Neural progenitor cell (in vitro differentiated cells): ENCODE results near the gene MATN1. TPM values are rescaled to one million over a fixed set of nuclear protein-coding genes. Genes with fewer than 3 reads are reported as not detected.

ENCODE experiments used
- DNase-seq: peaks from one replicate; pipeline ENCODE4 v3.0.0-alpha.2; 2016; ENCODE audit warnings: low spot score
- H2AFZ ChIP-seq: fragments of 200-600 bp; sonication (generic); replicated peaks from 2 replicates; pipeline ENCODE4 v1.6.1; 2016; ENCODE audit warnings: antibody characterized with exemption
- H3F3A ChIP-seq: fragments of 200-600 bp; sonication (generic); 2 replicates; pipeline ENCODE4 v1.6.1; 2016; ENCODE audit warnings: antibody characterized with exemption, low read depth
- H3K27ac ChIP-seq: fragments of 200-600 bp; sonication (generic); 2 replicates; pipeline ENCODE4 v1.5.1; 2016; ENCODE audit warnings: mild to moderate bottlenecking
- H3K27me3 ChIP-seq: fragments of 200-600 bp; sonication (generic); 2 replicates; pipeline ENCODE4 v1.6.1; 2016; ENCODE audit warnings: mild to moderate bottlenecking, moderate library complexity
- H3K36me3 ChIP-seq: fragments of 200-600 bp; sonication (generic); 2 replicates; pipeline ENCODE4 v1.5.1; 2016
- H3K4me1 ChIP-seq: fragments of 200-600 bp; sonication (generic); 2 replicates; pipeline ENCODE4 v1.6.1; 2016; ENCODE audit warnings: mixed run types
- H3K4me2 ChIP-seq: fragments of 200-600 bp; sonication (generic); 2 replicates; pipeline ENCODE4 v1.6.1; 2016
- H3K4me3 ChIP-seq: fragments of 200-600 bp; sonication (generic); 2 replicates; pipeline ENCODE4 v1.5.1; 2016
- H3K79me2 ChIP-seq: fragments of 200-600 bp; sonication (generic); 2 replicates; pipeline ENCODE4 v1.6.1; 2016; ENCODE audit warnings: low read depth
- H3K9ac ChIP-seq: fragments of 200-600 bp; sonication (generic); 2 replicates; pipeline ENCODE4 v1.6.1; 2016
- H3K9me3 ChIP-seq: fragments of 200-600 bp; sonication (generic); 2 replicates; pipeline ENCODE4 v1.5.1; 2016; ENCODE audit warnings: low read depth
- H4K20me1 ChIP-seq: fragments of 200-600 bp; sonication (generic); 2 replicates; pipeline ENCODE4 v1.6.1; 2016; ENCODE audit warnings: low read depth
- H3K27ac Mint-ChIP-seq: 3 replicates; pipeline ENCODE4 v1.8.0; 2021; ENCODE audit warnings: mixed read lengths
- H3K27me3 Mint-ChIP-seq: 2 replicates; pipeline ENCODE4 v1.8.0; 2022; ENCODE audit warnings: low read depth, mild to moderate bottlenecking, inconsistent platforms, moderate library complexity, mixed read lengths; ENCODE audit not compliant: insufficient read depth
- H3K36me3 Mint-ChIP-seq: 3 replicates; pipeline ENCODE4 v1.8.0; 2021; ENCODE audit warnings: mixed read lengths
- H3K4me1 Mint-ChIP-seq: 3 replicates; pipeline ENCODE4 v1.8.0; 2021; ENCODE audit warnings: mixed read lengths
- H3K4me3 Mint-ChIP-seq: 3 replicates; pipeline ENCODE4 v1.8.0; 2021; ENCODE audit warnings: mild to moderate bottlenecking, moderate library complexity, mixed read lengths
- H3K9me3 Mint-ChIP-seq: 3 replicates; pipeline ENCODE4 v1.8.0; 2020; ENCODE audit warnings: mixed read lengths
- EZH2 ChIP-seq: fragments of 200-600 bp; sonication (generic); IDR thresholded peaks from 2 replicates; pipeline ENCODE4 v1.6.1; 2017; ENCODE audit warnings: antibody characterized with exemption, mild to moderate bottlenecking, moderate library complexity
- EZH2phosphoT487 ChIP-seq: fragments of 200-600 bp; sonication (generic); IDR thresholded peaks from 2 replicates; pipeline ENCODE4 v1.6.1; 2017; ENCODE audit warnings: antibody characterized with exemption
- total RNA-seq: library from RNA; depleted of rRNA; stranded (reverse); fragments of >200 nt; gene quantifications from 2 replicates; pipeline ENCODE4 v1.2.3, GENCODE V29; 2015; ENCODE audit warnings: low replicate concordance
- TF ChIP-seq, protein P1 (sequence below): fragments of 200-600 bp; sonication (generic); IDR thresholded peaks from 2 replicates; pipeline ENCODE4 v1.5.1; 2017; ENCODE audit warnings: antibody characterized with exemption, mild to moderate bottlenecking

Gene MATN1
- total RNA-seq, 1 donor from 2014 or later = not detected

DNA sequence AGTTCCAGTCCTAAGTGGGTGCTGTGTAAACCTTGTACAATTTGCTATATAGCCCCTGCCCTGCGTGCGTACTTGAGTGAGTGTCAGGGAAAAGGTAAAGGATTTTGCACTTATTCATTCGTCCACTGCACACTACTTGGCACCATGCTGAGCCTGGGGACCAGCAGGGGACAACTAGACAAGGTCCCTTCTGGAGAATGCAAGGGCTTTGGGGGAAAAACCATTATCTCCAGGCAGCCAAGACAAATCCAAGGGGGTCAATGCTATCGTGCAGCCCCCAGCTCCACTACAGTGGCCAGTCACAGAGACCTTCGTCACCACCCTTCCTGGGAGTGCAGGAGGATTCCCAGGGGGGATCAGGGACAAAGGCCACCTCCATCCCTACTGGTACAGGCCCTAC is 39.7 kb downstream of the MATN1 start:
- TF ChIP-seq EZH2phosphoT487 = no peak
- TF ChIP-seq, protein P1, sequence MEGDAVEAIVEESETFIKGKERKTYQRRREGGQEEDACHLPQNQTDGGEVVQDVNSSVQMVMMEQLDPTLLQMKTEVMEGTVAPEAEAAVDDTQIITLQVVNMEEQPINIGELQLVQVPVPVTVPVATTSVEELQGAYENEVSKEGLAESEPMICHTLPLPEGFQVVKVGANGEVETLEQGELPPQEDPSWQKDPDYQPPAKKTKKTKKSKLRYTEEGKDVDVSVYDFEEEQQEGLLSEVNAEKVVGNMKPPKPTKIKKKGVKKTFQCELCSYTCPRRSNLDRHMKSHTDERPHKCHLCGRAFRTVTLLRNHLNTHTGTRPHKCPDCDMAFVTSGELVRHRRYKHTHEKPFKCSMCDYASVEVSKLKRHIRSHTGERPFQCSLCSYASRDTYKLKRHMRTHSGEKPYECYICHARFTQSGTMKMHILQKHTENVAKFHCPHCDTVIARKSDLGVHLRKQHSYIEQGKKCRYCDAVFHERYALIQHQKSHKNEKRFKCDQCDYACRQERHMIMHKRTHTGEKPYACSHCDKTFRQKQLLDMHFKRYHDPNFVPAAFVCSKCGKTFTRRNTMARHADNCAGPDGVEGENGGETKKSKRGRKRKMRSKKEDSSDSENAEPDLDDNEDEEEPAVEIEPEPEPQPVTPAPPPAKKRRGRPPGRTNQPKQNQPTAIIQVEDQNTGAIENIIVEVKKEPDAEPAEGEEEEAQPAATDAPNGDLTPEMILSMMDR = no peak
- TF ChIP-seq EZH2 = no peak
- Histone ChIP-seq H3K4me1 (peaks cover 14% of the 10 kb centered on the region), H3K4me3 (no peak overlapping the region), H3K9ac (no peak overlapping the region), H3K27me3 (peaks cover 12% of the 10 kb centered on the region), H2AFZ (no peak overlapping the region), H3K4me2 (no peak overlapping the region), H3K9me3 (no peaks in the 10 kb centered on the region), H3K79me2 (no peaks in the 10 kb centered on the region), H3K27ac (no peak overlapping the region), H3K36me3 (no peaks in the 10 kb centered on the region), H4K20me1 (no peaks in the 10 kb centered on the region), H3F3A (peaks cover 9% of the 10 kb centered on the region)
- H3K36me3 Mint-ChIP-seq = no peaks in the 10 kb centered on the region
- no peak overlapping the region for H3K27ac Mint-ChIP-seq
- no peak overlapping the region for H3K4me3 Mint-ChIP-seq
- H3K9me3 Mint-ChIP-seq = peaks cover 6% of the 10 kb centered on the region
- peaks cover 37% of the 10 kb centered on the region for H3K27me3 Mint-ChIP-seq
- no peak for DNase-seq
- H3K4me1 Mint-ChIP-seq = peaks cover 8% of the 10 kb centered on the region

DNA sequence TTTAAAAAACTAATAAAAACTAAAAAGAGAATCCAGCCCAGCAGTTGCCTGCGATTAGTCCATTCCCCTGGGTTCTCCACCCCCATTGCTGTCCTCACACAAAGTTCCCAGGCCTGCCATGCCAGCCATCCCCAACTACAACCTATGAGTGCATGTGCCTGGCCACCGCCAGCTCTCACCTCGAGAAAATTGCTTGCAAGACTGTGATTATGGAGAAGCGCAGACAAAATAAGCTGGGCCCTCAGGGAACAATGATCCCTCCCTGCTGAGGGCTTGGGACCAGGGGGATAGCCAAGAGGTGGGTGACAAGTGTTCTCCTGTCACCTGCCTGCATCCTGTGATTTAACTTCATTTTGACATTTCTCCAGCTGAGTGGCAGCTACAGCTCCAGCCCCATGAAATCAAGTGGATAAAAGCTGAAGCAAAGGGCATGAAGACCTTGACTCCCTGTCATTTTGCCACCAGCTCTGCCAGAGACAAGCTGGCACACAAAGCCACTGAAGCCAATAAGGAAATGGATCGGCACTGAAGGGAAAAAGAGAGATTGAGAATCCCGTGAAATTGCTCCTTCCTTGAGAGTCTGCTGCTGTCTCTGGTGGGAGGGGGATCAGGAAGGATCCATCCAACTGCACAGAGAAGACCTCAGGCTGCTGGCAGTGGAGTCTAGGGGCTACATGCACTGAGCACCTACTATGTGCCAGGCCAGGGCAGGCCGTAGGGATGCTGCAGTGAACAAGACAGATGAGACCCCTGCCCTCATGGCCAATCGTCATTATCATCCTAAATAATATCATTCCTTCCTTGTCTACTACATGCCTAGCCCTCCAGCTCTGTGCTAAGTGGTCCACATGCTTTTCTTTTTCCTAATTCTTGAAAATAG is 40.7 kb downstream of the MATN1 start:
- Mint-ChIP-seq H3K4me1 (peaks cover 8% of the 10 kb centered on the region), H3K36me3 (no peaks in the 10 kb centered on the region), H3K4me3 (no peak overlapping the region), H3K27me3 (peaks cover 37% of the 10 kb centered on the region), H3K9me3 (peaks cover 6% of the 10 kb centered on the region), H3K27ac (no peak overlapping the region)
- Histone ChIP-seq H3K79me2 (no peaks in the 10 kb centered on the region), H3K9ac (no peak overlapping the region), H3K4me3 (no peak overlapping the region), H3K9me3 (no peaks in the 10 kb centered on the region), H3K27ac (no peak overlapping the region), H3K27me3 (peaks cover 12% of the 10 kb centered on the region), H3F3A (peaks cover 8% of the 10 kb centered on the region), H3K4me1 (peaks cover 14% of the 10 kb centered on the region), H3K4me2 (no peak overlapping the region), H3K36me3 (no peaks in the 10 kb centered on the region), H2AFZ (no peak overlapping the region), H4K20me1 (no peaks in the 10 kb centered on the region)
- TF ChIP-seq, protein P1 = no peak
- TF ChIP-seq EZH2phosphoT487 (no peak), EZH2 (no peak)
- no peak for DNase-seq

DNA sequence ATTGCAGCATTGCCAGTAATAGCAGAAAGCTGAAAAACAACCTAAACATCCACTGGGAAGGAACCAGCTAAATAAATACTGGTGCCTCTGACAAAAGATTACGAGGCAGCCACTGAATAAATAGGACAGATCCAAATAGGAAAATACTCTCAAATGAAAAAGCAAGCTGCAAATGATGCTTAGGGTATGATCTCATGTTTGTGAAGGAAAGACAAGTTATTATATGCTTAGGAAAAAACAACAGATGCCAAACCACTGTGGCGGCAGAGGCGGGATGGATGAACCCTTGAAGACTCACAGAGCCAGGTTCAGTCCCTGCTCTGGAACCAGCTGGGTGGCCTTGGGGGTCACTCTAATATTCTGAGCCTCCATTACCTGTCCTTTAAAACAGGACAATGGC is 41.6 kb downstream of the MATN1 start:
- H3K4me1 Mint-ChIP-seq = peaks cover 8% of the 10 kb centered on the region
- H3K36me3 Mint-ChIP-seq = no peaks in the 10 kb centered on the region
- Histone ChIP-seq H3K36me3 (no peaks in the 10 kb centered on the region), H3K4me1 (peaks cover 13% of the 10 kb centered on the region), H3K79me2 (no peaks in the 10 kb centered on the region), H3K9me3 (no peaks in the 10 kb centered on the region), H3K9ac (no peak overlapping the region), H3K4me2 (no peak overlapping the region), H3K4me3 (no peak overlapping the region), H3F3A (peaks cover 8% of the 10 kb centered on the region), H3K27ac (no peak overlapping the region), H2AFZ (no peak overlapping the region), H3K27me3 (peaks cover 12% of the 10 kb centered on the region), H4K20me1 (no peaks in the 10 kb centered on the region)
- H3K9me3 Mint-ChIP-seq = peaks cover 6% of the 10 kb centered on the region
- H3K4me3 Mint-ChIP-seq = no peak overlapping the region
- H3K27me3 Mint-ChIP-seq = peaks cover 30% of the 10 kb centered on the region
- no peak for DNase-seq
- TF ChIP-seq EZH2 (no peak), EZH2phosphoT487 (no peak)
- TF ChIP-seq, protein P1 = no peak
- H3K27ac Mint-ChIP-seq = no peak overlapping the region
